CD4-positive, alpha-beta memory T cell (primary cell): ENCODE data around the gene SLC38A2. TPM values are rescaled to one million over a fixed set of nuclear protein-coding genes. Genes with fewer than 3 reads are reported as not detected.
A peak's percentile ranks its signal among the peaks of the same experiment; 100 is the strongest.

ENCODE experiments used
- CTCF ChIA-PET: fragments of 350-600 bp; sonication (Branson Sonifier 250); formaldehyde crosslinking; loops from one replicate; lab custom pipeline; 2021; ENCODE audit warnings: inconsistent platforms; ENCODE audit not compliant: partially characterized antibody; lab: Charles Lee
- POLR2A ChIA-PET: fragments of 350-600 bp; sonication (Branson Sonifier 250); formaldehyde crosslinking; loops from one replicate; lab custom pipeline; 2021; ENCODE audit not compliant: partially characterized antibody; lab: Charles Lee
- DNase-seq, 5 donors: peaks; one replicate each; pipeline versions ENCODE4 v3.0.0 to v3.0.0-alpha.2; 2020 to 2022; ENCODE audit warnings: mixed read lengths in 1 of 5
- H3K27ac ChIP-seq: one replicate; pipeline ENCODE4 v1.7.0; 2013; ENCODE audit warnings: low read depth, low read length
- H3K27me3 ChIP-seq: 2 replicates; pipeline ENCODE4 v1.7.0; 2013; ENCODE audit warnings: mild to moderate bottlenecking, low read length, moderate library complexity; ENCODE audit not compliant: insufficient read depth
- H3K36me3 ChIP-seq: 2 replicates; pipeline ENCODE4 v1.7.0; 2013; ENCODE audit warnings: mild to moderate bottlenecking, low read length, moderate library complexity; ENCODE audit not compliant: insufficient read depth
- H3K4me1 ChIP-seq: 2 replicates; pipeline ENCODE4 v1.7.0; 2013; ENCODE audit warnings: mild to moderate bottlenecking, low read length, moderate library complexity; ENCODE audit not compliant: insufficient read depth
- H3K4me3 ChIP-seq, 2 donors: one replicate each; pipeline ENCODE4 v1.7.0; 2013; ENCODE audit warnings: low read length in 2 of 2, mild to moderate bottlenecking in 1 of 2
- H3K9me3 ChIP-seq, 2 donors: one replicate each; pipeline ENCODE4 v1.7.0; 2013; ENCODE audit warnings: low read length in 2 of 2, control low read depth in 1 of 2; ENCODE audit not compliant: control insufficient read depth in 1 of 2
- H3K27ac Mint-ChIP-seq, 7 donors: one replicate each; pipeline ENCODE4 v1.8.0; 2020 to 2021; ENCODE audit warnings: mixed read lengths in 7 of 7, mild to moderate bottlenecking in 6 of 7, inconsistent platforms in 3 of 7, moderate library complexity in 3 of 7
- H3K27me3 Mint-ChIP-seq, 2 donors: one replicate each; pipeline ENCODE4 v1.8.0; 2020 to 2021; ENCODE audit warnings: mixed read lengths in 2 of 2
- H3K36me3 Mint-ChIP-seq, 2 donors: one replicate each; pipeline ENCODE4 v1.8.0; 2020 to 2021; ENCODE audit warnings: mixed read lengths in 2 of 2, inconsistent platforms in 1 of 2, mild to moderate bottlenecking in 1 of 2
- H3K4me1 Mint-ChIP-seq, 4 donors: one replicate each; pipeline ENCODE4 v1.8.0; 2020 to 2021; ENCODE audit warnings: mixed read lengths in 4 of 4, mild to moderate bottlenecking in 1 of 4
- H3K4me3 Mint-ChIP-seq, 8 donors: one replicate each; pipeline ENCODE4 v1.8.0; 2020 to 2021; ENCODE audit warnings: mixed read lengths in 8 of 8, mild to moderate bottlenecking in 7 of 8, moderate library complexity in 6 of 8, inconsistent platforms in 3 of 8
- H3K9me3 Mint-ChIP-seq, 8 donors: one replicate each; pipeline ENCODE4 v1.8.0; 2020 to 2021; ENCODE audit warnings: mixed read lengths in 8 of 8, mild to moderate bottlenecking in 5 of 8, inconsistent platforms in 3 of 8, moderate library complexity in 1 of 8
- intact Hi-C: fragments of 100-400 bp; cut with micrococcal nuclease; formaldehyde crosslinking; loops from one replicate; pipeline ENCODE4 v1.15.1; 2023
- polyA plus RNA-seq, 2 donors: library from polyadenylated mRNA; unstranded; fragments of 300-500 nt; fragmentation: Illumina TruSeq; gene quantifications; one replicate each; pipeline ENCODE4 v1.2.3, GENCODE V29; 2021
- total RNA-seq, 2 experiments: library from RNA; stranded (reverse); gene quantifications; one replicate each; pipeline ENCODE4 v1.2.3, GENCODE V29; 2021

The SLC38A2 gene
- total and polyA plus RNA-seq, 4 experiments from 2014 or later, result 46.8 to 208 (median 137) TPM

DNA sequence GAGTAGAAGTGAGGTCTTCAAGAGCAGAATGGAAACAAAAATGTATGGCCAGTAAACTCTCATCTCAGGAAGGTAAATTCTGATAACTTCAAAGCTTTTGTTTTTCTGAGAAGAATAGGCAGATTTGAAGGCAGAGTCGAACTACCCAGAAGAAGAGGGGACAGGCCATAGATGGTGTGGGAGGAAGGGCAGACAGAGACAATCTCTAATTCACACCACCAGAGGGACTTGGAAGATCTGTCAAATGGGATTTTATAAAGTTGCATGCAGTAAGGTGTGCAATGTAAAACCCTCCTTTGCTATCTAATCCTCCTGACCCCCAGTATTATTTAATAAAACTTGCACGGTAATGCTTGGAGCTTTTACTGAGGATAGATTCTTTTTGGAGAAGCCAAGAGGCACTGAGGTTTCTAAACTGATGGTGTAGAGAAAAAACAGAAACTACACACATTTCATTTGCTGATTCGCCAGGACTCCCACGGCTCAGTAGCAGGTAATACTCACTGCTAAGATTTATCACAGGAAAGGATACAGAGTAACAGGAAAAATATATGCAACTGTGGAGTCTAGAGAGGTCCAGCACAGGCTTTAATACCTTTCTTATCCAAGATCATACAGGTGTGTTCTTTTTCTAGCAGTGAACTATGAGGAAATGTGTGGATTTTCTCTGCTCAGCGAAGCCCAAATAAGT lies 18.3 kb downstream of the SLC38A2 start:
- ChIA-PET CTCF (interaction anchor here (0.6 to 2.5 kb wide), 16 partner anchors 10 to 735 kb away, joined by 3 to 15 read pairs (median 3); no protein-coding TSS in a partner anchor), POLR2A (interaction anchor here (1.0 to 1.8 kb wide), 2 partner anchors 9 to 307 kb away, joined by 4 to 5 read pairs; no protein-coding TSS in a partner anchor)
- Histone ChIP-seq H3K4me3 (no peak overlapping the region), H3K36me3 (peaks cover 4% of the 10 kb centered on the region), H3K27ac (no peak overlapping the region), H3K27me3 (no peaks in the 10 kb centered on the region), H3K4me1 (peaks cover 7% of the 10 kb centered on the region), H3K9me3 (no peaks in the 10 kb centered on the region)
- Mint-ChIP-seq H3K4me3 (no peak overlapping the region), H3K27ac (peak overlapping the region in 4 of 7 donors; percentile 3 to 52 (median 32)), H3K27me3 (peaks cover 0 to 1% of the 10 kb centered on the region in 2 donors), H3K4me1 (peaks cover 13 to 34% (median 21%) of the 10 kb centered on the region in 4 donors), H3K36me3 (peaks cover 8 to 13% of the 10 kb centered on the region in 2 donors), H3K9me3 (no peaks in the 10 kb centered on the region)
- intact Hi-C loops, result loop anchor here (1.0 to 5.0 kb wide), 2 partner anchors 307 to 323 kb away; no protein-coding TSS in a partner anchor
- DNase-seq, result peak in 1 of 5 donors; percentile 6

DNA sequence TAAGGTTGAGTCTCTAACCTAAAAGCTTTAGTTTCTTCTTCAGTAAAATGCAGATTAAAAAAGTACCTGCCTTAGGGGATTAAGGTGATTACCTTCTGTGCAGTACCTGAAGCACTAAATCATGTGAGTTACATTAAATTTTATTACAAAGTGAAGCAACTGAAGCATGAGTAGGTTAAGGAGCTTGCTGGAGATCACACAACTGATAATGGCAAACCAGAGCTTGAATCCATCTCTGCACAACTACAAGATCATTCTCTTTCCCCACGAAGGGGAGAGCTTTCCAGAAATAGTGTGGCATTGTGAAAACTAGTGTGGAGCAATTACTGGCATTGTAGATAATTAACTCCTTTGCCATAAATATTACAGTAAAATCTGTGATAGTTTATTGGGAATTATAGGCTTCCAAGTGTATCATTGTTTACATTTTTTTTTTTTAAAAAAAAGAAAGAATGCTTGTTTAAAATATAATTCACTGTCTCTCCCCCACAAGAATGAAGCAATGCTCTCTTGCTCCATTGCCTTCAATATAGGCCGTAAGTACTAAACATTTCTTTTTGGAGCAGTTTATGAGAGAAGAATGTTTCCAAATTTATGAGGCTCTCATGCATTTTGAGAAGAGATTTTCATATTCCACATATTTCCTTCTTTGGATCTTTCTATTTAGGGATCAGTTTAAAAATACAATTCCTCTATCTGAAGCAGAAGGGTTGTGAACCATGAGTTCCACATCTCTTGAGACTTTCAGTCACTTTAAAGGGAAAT lies 20.5 kb downstream of the SLC38A2 start:
- Mint-ChIP-seq H3K9me3 (no peaks in the 10 kb centered on the region), H3K4me3 (no peak overlapping the region), H3K27me3 (peaks cover 0 to 1% of the 10 kb centered on the region in 2 donors), H3K36me3 (no peaks in the 10 kb centered on the region), H3K4me1 (peaks cover 11 to 35% (median 17%) of the 10 kb centered on the region in 4 donors), H3K27ac (no peak overlapping the region)
- Histone ChIP-seq H3K4me3 (no peak overlapping the region), H3K36me3 (no peaks in the 10 kb centered on the region), H3K4me1 (peaks cover 7% of the 10 kb centered on the region), H3K9me3 (no peaks in the 10 kb centered on the region), H3K27me3 (no peaks in the 10 kb centered on the region), H3K27ac (no peak overlapping the region)
- ChIA-PET POLR2A (interaction anchor here (0.9 to 1.7 kb wide), 2 partner anchors 20 to 83 kb away, joined by 3 to 4 read pairs; partner anchors contain the start of gene SLC38A1), CTCF (interaction anchor here (1.3 kb wide), 2 partner anchors 11 to 309 kb away, joined by 3 to 6 read pairs; no protein-coding TSS in a partner anchor)
- no peak for DNase-seq
- intact Hi-C loops, result loop anchor here (5.0 kb wide), 1 partner anchor 325 kb away; no protein-coding TSS in a partner anchor

DNA sequence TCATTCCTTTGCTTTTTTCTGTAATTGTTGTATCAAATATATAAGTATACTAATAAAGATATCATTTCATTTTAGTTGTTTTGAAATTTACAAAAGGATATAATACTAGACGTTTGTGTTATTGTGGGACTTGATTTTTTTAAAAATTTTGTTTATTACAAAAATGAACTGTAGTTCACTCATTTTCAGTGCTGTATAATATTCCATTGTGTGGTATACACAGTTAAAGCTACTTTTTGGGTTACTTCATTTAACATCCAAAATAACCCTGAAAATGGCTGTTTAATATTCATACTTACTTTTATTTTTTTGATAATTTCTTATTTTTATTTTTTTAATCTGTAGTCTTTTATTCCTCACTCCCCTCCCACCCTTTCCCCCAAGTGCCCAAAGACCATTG lies 21.4 kb downstream of the SLC38A2 start:
- Histone ChIP-seq H3K36me3 (no peaks in the 10 kb centered on the region), H3K4me1 (peaks cover 7% of the 10 kb centered on the region), H3K4me3 (no peak overlapping the region), H3K9me3 (no peaks in the 10 kb centered on the region), H3K27ac (no peak overlapping the region), H3K27me3 (no peaks in the 10 kb centered on the region)
- no peak overlapping the region for H3K4me3 Mint-ChIP-seq
- H3K36me3 Mint-ChIP-seq, result no peaks in the 10 kb centered on the region
- DNase-seq, result no peak
- POLR2A ChIA-PET, result interaction anchor here (1.7 kb wide), 1 partner anchor 21 kb away, joined by 4 read pairs; no protein-coding TSS in a partner anchor
- intact Hi-C loops, result loop anchor here (5.0 kb wide), 1 partner anchor 326 kb away; no protein-coding TSS in a partner anchor
- CTCF ChIA-PET, result interaction anchor here (0.9 to 1.3 kb wide), 3 partner anchors 12 to 670 kb away, joined by 3 to 6 read pairs (median 3); no protein-coding TSS in a partner anchor
- H3K4me1 Mint-ChIP-seq, result peaks cover 11 to 34% (median 17%) of the 10 kb centered on the region in 4 donors
- peaks cover 0 to 1% of the 10 kb centered on the region in 2 donors for H3K27me3 Mint-ChIP-seq
- no peaks in the 10 kb centered on the region for H3K9me3 Mint-ChIP-seq
- H3K27ac Mint-ChIP-seq, result no peak overlapping the region

DNA sequence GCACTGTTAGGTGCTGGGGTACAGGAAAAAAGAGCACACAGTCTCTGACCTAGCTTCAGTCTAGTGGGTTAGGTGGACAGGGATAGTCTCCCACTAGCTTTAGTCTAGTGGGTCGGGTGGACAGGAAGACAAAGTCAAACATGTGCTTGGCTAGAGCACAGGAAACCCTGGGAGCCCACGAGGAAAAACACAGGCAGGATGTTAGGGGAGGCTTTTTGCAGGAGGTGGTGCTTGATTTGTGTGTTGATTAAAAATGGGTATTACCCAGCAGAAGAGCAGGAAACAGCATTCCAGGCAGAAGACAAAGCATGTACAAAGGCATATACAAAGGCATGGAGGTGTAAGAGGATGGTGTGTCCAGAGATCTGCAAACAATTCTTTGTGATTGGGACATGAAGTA lies 23.3 kb downstream of the SLC38A2 start:
- Histone ChIP-seq H3K4me3 (no peak overlapping the region), H3K27me3 (no peaks in the 10 kb centered on the region), H3K4me1 (peaks cover 1% of the 10 kb centered on the region), H3K27ac (no peak overlapping the region), H3K9me3 (no peaks in the 10 kb centered on the region), H3K36me3 (no peaks in the 10 kb centered on the region)
- ChIA-PET POLR2A (no interaction called here), CTCF (no interaction called here)
- DNase-seq, result no peak
- intact Hi-C loops, result no loop called here
- Mint-ChIP-seq H3K27me3 (peaks cover 0 to 1% of the 10 kb centered on the region in 2 donors), H3K9me3 (peaks cover 0 to 2% (median 0%) of the 10 kb centered on the region in 8 donors), H3K27ac (peak overlapping the region in 1 of 7 donors; percentile 17), H3K4me1 (peaks cover 8 to 18% (median 11%) of the 10 kb centered on the region in 4 donors), H3K4me3 (no peak overlapping the region), H3K36me3 (no peaks in the 10 kb centered on the region)

DNA sequence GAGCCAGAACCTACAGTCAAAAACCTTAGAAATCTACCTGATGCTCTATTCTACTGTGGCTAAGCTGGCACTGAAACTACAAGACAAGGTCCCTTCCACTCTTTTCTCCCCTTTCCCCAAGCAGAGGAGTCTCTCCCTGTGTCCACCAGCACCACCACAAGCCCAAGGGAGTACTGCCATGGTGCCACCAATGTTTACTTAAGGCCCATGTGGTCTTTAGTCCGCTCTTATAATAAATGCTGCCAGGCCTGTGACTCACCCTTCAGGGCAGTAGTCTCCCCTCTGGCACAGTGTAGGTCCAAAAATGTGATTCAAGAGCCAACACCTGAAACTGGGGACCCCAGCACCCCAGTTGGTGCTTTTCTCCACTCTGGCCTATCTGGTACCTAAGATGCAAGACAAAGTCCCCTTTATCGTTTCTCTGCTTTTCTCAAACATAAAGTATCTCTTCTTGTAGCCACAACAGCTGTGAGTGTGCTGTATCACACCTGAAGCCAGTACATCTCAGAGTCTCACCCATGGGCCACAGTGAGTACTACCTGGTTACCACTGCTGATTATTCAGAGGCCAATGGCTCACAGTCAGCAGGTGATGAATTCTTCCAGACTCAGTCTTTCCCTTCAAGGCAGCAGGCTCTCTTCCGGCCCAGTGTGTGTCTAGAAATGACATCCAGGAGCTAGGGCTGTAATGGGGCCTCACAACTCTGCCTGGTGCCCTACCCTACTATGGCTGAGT lies 29.3 kb downstream of the SLC38A2 start:
- intact Hi-C loops, result no loop called here
- Histone ChIP-seq H3K4me3 (no peak overlapping the region), H3K4me1 (no peaks in the 10 kb centered on the region), H3K27ac (no peak overlapping the region), H3K9me3 (no peaks in the 10 kb centered on the region), H3K27me3 (no peaks in the 10 kb centered on the region), H3K36me3 (no peaks in the 10 kb centered on the region)
- Mint-ChIP-seq H3K9me3 (peaks cover 0 to 2% (median 0%) of the 10 kb centered on the region in 8 donors), H3K4me1 (no peaks in the 10 kb centered on the region), H3K27me3 (peaks cover 5% of the 10 kb centered on the region in 2 donors), H3K27ac (peak overlapping the region in 2 of 7 donors; percentile 19 to 38), H3K36me3 (no peaks in the 10 kb centered on the region), H3K4me3 (no peak overlapping the region)
- POLR2A ChIA-PET, result no interaction called here
- CTCF ChIA-PET, result interaction anchor here (0.9 to 3.5 kb wide), 10 partner anchors 10 to 682 kb away, joined by 3 to 29 read pairs (median 4); no protein-coding TSS in a partner anchor
- DNase-seq, result no peak

DNA sequence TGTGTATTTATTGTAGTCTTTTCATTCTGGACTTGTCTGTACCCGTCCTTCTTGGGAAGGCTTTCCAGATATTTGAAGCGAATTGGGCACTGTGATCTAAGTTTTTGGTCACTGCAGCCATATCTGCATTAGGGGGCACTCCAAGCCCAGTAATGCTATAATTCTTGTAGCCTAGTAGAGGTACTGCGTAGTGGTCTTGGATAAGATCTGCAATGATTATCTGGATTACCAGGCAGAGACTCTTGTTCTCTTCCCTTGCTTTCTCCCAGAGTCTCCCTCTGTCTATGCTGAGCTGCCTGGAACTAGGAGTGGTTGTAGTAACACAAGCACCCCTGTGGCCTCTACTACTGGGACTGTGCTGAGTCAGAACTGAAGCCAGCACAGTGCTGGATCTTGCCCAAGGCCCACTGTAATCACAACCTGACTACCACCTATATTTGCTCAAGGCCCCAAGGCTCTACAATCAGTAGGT lies 30.0 kb downstream of the SLC38A2 start:
- peak in 4 of 5 donors; percentile 36 to 45 (median 39) for DNase-seq
- ChIA-PET POLR2A (no interaction called here), CTCF (interaction anchor here (0.9 to 3.5 kb wide), 7 partner anchors 217 to 683 kb away, joined by 3 to 29 read pairs (median 3); no protein-coding TSS in a partner anchor)
- Histone ChIP-seq H3K9me3 (no peaks in the 10 kb centered on the region), H3K4me3 (no peak overlapping the region), H3K27ac (no peak overlapping the region), H3K27me3 (no peaks in the 10 kb centered on the region), H3K4me1 (no peaks in the 10 kb centered on the region), H3K36me3 (no peaks in the 10 kb centered on the region)
- intact Hi-C loops, result loop anchor here (1.0 kb wide), 2 partner anchors 319 to 679 kb away; no protein-coding TSS in a partner anchor
- Mint-ChIP-seq H3K36me3 (no peaks in the 10 kb centered on the region), H3K27me3 (peaks cover 5% of the 10 kb centered on the region in 2 donors), H3K4me1 (no peaks in the 10 kb centered on the region), H3K4me3 (no peak overlapping the region), H3K9me3 (peaks cover 0 to 2% (median 0%) of the 10 kb centered on the region in 8 donors), H3K27ac (no peak overlapping the region)
